Neural cell (in vitro differentiated cells): ENCODE measurements around the gene ZCCHC2. TPM values are rescaled to one million over a fixed set of nuclear protein-coding genes. Genes with fewer than 3 reads are reported as not detected.

Experiments used
- H2AFZ ChIP-seq: fragments of 200-600, 300-800 bp; sonication (generic), shearing (Covaris generic); 2 replicates; pipeline ENCODE4 v1.6.0; 2014; ENCODE audit warnings: low read depth, mild to moderate bottlenecking, antibody characterized with exemption, low read length, moderate library complexity
- H3F3A ChIP-seq: fragments of 200-600 bp; shearing (Covaris generic); 2 replicates; pipeline ENCODE4 v1.6.1; 2016; ENCODE audit warnings: mild to moderate bottlenecking, moderate library complexity, mixed read lengths, antibody characterized with exemption, low read length; ENCODE audit not compliant: insufficient read depth, poor library complexity, severe bottlenecking
- H3K27ac ChIP-seq: fragments of 200-600, 300-800 bp; sonication (generic), shearing (Covaris generic); 2 replicates; pipeline ENCODE4 v1.5.1; 2014; ENCODE audit warnings: mild to moderate bottlenecking, low read length, moderate library complexity
- H3K27me3 ChIP-seq: fragments of 300-800, 200-600 bp; sonication (generic), shearing (Covaris generic); 2 replicates; pipeline ENCODE4 v1.6.0; 2014; ENCODE audit warnings: mild to moderate bottlenecking, low read depth, low read length, moderate library complexity; ENCODE audit not compliant: insufficient read depth
- H3K36me3 ChIP-seq: fragments of 300-800, 200-600 bp; sonication (generic), shearing (Covaris generic); 2 replicates; pipeline ENCODE4 v1.5.1; 2014; ENCODE audit warnings: mild to moderate bottlenecking, antibody characterized with exemption, low read length, moderate library complexity; ENCODE audit not compliant: insufficient read depth
- H3K4me2 ChIP-seq: fragments of 300-800, 200-600 bp; sonication (generic), shearing (Covaris generic); 2 replicates; pipeline ENCODE4 v1.6.0; 2014; ENCODE audit warnings: mild to moderate bottlenecking, low read length
- H3K4me3 ChIP-seq: fragments of 300-800, 200-600 bp; sonication (generic), shearing (Covaris generic); 2 replicates; pipeline ENCODE4 v1.5.1; 2014; ENCODE audit warnings: mild to moderate bottlenecking, low read length, moderate library complexity
- H3K79me2 ChIP-seq: fragments of 200-600 bp; shearing (Covaris generic); replicated peaks from 2 replicates; pipeline ENCODE4 v1.6.0; 2014; ENCODE audit warnings: mild to moderate bottlenecking, low read length, moderate library complexity; ENCODE audit not compliant: insufficient read depth
- H3K9ac ChIP-seq: fragments of 300-800, 200-600 bp; sonication (generic), shearing (Covaris generic); 2 replicates; pipeline ENCODE4 v1.6.1; 2016; ENCODE audit warnings: mild to moderate bottlenecking, low read length, mixed read lengths
- H3K9me2 ChIP-seq: fragments of 200-600 bp; shearing (Covaris generic); 2 replicates; pipeline ENCODE4 v1.6.1; 2016; ENCODE audit warnings: mild to moderate bottlenecking, low read length, mixed read lengths; ENCODE audit not compliant: insufficient read depth
- H3K9me3 ChIP-seq: fragments of 200-600, 300-800 bp; sonication (generic), shearing (Covaris generic); 2 replicates; pipeline ENCODE4 v1.6.1; 2016; ENCODE audit warnings: mild to moderate bottlenecking, mixed run types, low read length, moderate library complexity, mixed read lengths
- H4K20me1 ChIP-seq: fragments of 200-600 bp; shearing (Covaris generic); 2 replicates; pipeline ENCODE4 v1.6.1; 2016; ENCODE audit warnings: mild to moderate bottlenecking, mixed run types; ENCODE audit not compliant: insufficient read depth
- EP300 ChIP-seq: fragments of 450-650 bp; conservative IDR thresholded peaks from 2 replicates; pipeline ENCODE4 v1.6.1; 2014; ENCODE audit warnings: antibody characterized with exemption, mild to moderate bottlenecking, moderate library complexity; ENCODE audit not compliant: poor library complexity, severe bottlenecking
- EZH2 ChIP-seq: fragments of 200-600, 300-800 bp; shearing (Covaris generic), sonication (generic); IDR thresholded peaks from 2 replicates; pipeline ENCODE4 v1.6.1; 2014; ENCODE audit warnings: antibody characterized with exemption, low read length, borderline replicate concordance, mild to moderate bottlenecking; ENCODE audit not compliant: insufficient read depth, poor library complexity, severe bottlenecking
- MXI1 ChIP-seq: fragments of 450-650 bp; conservative IDR thresholded peaks from 2 replicates; pipeline ENCODE4 v1.6.1; 2014; ENCODE audit warnings: antibody characterized with exemption, mild to moderate bottlenecking; ENCODE audit not compliant: poor library complexity, severe bottlenecking
- POLR2AphosphoS5 ChIP-seq: IDR thresholded peaks from 2 replicates; pipeline ENCODE4 v1.6.1; 2012
- RAD21 ChIP-seq: fragments of 450-650 bp; conservative IDR thresholded peaks from 2 replicates; pipeline ENCODE4 v1.6.1; 2014; ENCODE audit warnings: antibody characterized with exemption, mild to moderate bottlenecking, moderate library complexity
- SMC3 ChIP-seq: fragments of 450-650 bp; conservative IDR thresholded peaks from 2 replicates; pipeline ENCODE4 v1.6.1; 2014; ENCODE audit warnings: antibody characterized with exemption, mild to moderate bottlenecking, moderate library complexity; ENCODE audit not compliant: poor library complexity
- TAF1 ChIP-seq: IDR thresholded peaks from 2 replicates; pipeline ENCODE4 v1.6.1; 2012; ENCODE audit warnings: low read depth
- polyA plus RNA-seq: library from polyadenylated mRNA; depleted of rRNA; stranded (reverse); fragments of >200 nt; gene quantifications from 2 replicates; pipeline ENCODE4 v1.2.3, GENCODE V29; 2014
- TF ChIP-seq, protein P1 (sequence below): IDR thresholded peaks from 2 replicates; pipeline ENCODE4 v1.6.1; 2012; ENCODE audit warnings: borderline replicate concordance
- TF ChIP-seq, protein P2 (sequence below): fragments of 450-650 bp; IDR thresholded peaks from 2 replicates; pipeline ENCODE4 v1.5.1; 2014; ENCODE audit warnings: antibody characterized with exemption, mild to moderate bottlenecking, moderate library complexity; ENCODE audit not compliant: poor library complexity, severe bottlenecking

ZCCHC2 gene
- polyA plus RNA-seq, 1 donor from 2014 or later = 3.8 TPM

DNA sequence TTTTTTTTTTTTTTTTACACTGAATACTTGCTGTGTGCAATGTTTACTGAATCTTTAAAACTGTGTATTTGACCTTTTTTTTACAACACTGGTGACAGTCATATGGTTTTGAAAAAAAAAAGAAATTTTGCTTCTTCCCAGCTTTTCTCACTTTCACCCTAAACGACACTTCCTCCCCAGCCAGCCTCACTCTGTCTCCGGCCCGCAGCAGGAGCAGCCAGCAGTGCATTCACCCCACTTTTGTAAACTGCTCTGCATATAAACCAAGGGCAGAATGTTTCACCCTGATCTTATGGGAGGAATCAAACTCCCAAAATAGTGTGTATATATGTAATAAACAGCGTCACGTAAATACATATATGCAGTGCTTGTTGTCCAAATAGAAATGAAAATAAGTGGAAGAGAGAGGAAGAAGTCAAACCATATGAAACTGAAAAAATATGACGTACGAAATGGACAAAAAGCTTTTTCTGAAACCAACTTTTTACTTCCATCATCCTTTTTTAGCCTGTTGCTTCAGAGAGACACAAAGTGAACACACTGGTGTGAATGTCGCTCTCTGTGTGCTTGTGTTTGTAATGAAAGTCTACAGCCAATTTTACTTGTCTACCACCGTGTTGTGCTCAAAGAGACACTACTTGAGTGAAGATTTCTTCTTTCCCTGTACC lies 54.2 kb downstream of the ZCCHC2 start:
- TF ChIP-seq, protein P1, sequence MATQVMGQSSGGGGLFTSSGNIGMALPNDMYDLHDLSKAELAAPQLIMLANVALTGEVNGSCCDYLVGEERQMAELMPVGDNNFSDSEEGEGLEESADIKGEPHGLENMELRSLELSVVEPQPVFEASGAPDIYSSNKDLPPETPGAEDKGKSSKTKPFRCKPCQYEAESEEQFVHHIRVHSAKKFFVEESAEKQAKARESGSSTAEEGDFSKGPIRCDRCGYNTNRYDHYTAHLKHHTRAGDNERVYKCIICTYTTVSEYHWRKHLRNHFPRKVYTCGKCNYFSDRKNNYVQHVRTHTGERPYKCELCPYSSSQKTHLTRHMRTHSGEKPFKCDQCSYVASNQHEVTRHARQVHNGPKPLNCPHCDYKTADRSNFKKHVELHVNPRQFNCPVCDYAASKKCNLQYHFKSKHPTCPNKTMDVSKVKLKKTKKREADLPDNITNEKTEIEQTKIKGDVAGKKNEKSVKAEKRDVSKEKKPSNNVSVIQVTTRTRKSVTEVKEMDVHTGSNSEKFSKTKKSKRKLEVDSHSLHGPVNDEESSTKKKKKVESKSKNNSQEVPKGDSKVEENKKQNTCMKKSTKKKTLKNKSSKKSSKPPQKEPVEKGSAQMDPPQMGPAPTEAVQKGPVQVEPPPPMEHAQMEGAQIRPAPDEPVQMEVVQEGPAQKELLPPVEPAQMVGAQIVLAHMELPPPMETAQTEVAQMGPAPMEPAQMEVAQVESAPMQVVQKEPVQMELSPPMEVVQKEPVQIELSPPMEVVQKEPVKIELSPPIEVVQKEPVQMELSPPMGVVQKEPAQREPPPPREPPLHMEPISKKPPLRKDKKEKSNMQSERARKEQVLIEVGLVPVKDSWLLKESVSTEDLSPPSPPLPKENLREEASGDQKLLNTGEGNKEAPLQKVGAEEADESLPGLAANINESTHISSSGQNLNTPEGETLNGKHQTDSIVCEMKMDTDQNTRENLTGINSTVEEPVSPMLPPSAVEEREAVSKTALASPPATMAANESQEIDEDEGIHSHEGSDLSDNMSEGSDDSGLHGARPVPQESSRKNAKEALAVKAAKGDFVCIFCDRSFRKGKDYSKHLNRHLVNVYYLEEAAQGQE = no peak
- TF ChIP-seq, protein P2, sequence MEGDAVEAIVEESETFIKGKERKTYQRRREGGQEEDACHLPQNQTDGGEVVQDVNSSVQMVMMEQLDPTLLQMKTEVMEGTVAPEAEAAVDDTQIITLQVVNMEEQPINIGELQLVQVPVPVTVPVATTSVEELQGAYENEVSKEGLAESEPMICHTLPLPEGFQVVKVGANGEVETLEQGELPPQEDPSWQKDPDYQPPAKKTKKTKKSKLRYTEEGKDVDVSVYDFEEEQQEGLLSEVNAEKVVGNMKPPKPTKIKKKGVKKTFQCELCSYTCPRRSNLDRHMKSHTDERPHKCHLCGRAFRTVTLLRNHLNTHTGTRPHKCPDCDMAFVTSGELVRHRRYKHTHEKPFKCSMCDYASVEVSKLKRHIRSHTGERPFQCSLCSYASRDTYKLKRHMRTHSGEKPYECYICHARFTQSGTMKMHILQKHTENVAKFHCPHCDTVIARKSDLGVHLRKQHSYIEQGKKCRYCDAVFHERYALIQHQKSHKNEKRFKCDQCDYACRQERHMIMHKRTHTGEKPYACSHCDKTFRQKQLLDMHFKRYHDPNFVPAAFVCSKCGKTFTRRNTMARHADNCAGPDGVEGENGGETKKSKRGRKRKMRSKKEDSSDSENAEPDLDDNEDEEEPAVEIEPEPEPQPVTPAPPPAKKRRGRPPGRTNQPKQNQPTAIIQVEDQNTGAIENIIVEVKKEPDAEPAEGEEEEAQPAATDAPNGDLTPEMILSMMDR = no peak
- TF ChIP-seq SMC3 (no peak), EP300 (no peak), RAD21 (no peak), MXI1 (no peak), POLR2AphosphoS5 (no peak), EZH2 (no peak), TAF1 (no peak)
- Histone ChIP-seq H3F3A (no peaks in the 10 kb centered on the region), H3K79me2 (no peaks in the 10 kb centered on the region), H3K4me2 (no peak overlapping the region), H4K20me1 (no peaks in the 10 kb centered on the region), H3K4me3 (no peak overlapping the region), H3K9me3 (no peaks in the 10 kb centered on the region), H2AFZ (no peak overlapping the region), H3K27me3 (no peaks in the 10 kb centered on the region), H3K9ac (no peak overlapping the region), H3K27ac (no peak overlapping the region), H3K9me2 (no peaks in the 10 kb centered on the region), H3K36me3 (no peaks in the 10 kb centered on the region)

DNA sequence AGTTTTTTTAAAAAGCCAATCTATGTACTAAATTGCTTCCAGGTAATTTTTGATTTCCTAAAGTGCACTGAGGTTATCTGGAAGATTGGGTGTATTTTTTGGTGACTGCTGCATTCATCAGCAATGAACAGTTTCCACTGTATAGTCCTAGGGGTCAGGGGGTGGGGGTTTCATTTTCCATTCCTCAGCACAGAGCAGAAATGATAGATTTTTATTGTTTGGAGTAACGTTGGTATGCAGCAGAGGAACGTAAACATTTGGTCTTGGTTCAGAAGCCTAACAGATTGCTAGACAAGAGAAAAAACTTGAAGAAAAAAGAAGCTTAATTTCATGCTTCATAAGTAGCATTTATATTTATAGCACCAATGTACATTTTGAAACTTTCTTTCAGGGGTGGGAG lies 54.9 kb downstream of the ZCCHC2 start:
- TF ChIP-seq MXI1 (no peak), EP300 (no peak), RAD21 (no peak), TAF1 (no peak), EZH2 (no peak), POLR2AphosphoS5 (no peak), SMC3 (no peak)
- TF ChIP-seq, protein P1 = no peak
- TF ChIP-seq, protein P2 = no peak
- no peaks in the 10 kb centered on the region for H3K27me3 ChIP-seq

More for the DNA sequence above, 54.9 kb downstream of the ZCCHC2 start:
- no peak overlapping the region for H3K4me2 ChIP-seq
- H3K9me2 ChIP-seq = no peaks in the 10 kb centered on the region
- no peaks in the 10 kb centered on the region for H3F3A ChIP-seq
- H2AFZ ChIP-seq = no peak overlapping the region
- H3K79me2 ChIP-seq = no peaks in the 10 kb centered on the region
- H3K36me3 ChIP-seq = no peaks in the 10 kb centered on the region
- H3K9ac ChIP-seq = no peak overlapping the region
- no peak overlapping the region for H3K27ac ChIP-seq
- H3K4me3 ChIP-seq = no peak overlapping the region
- H3K9me3 ChIP-seq = no peaks in the 10 kb centered on the region
- H4K20me1 ChIP-seq = no peaks in the 10 kb centered on the region
